Upper lobe of right lung (tissue), 1 donor: ENCODE data around the gene EYS. TPM values are rescaled to one million over a fixed set of nuclear protein-coding genes. Genes with fewer than 3 reads are reported as not detected.

ENCODE experiments used
- ATAC-seq: fragments of 200-7000 bp; cut with Tn5 transposase; one replicate; pipeline ENCODE4 v1.9.1; 2020; ENCODE audit warnings: mild to moderate bottlenecking, moderate library complexity
- DNase-seq: peaks from one replicate; pipeline ENCODE4 v3.0.0-alpha.2; 2020
- H3K27ac ChIP-seq: fragments of 200-600 bp; one replicate; pipeline ENCODE4 v1.8.0; 2022
- H3K27me3 ChIP-seq: fragments of 200-600 bp; one replicate; pipeline ENCODE4 v1.8.0; 2022; ENCODE audit warnings: mild to moderate bottlenecking
- H3K36me3 ChIP-seq: fragments of 200-600 bp; one replicate; pipeline ENCODE4 v1.8.0; 2022
- H3K4me1 ChIP-seq: fragments of 200-600 bp; one replicate; pipeline ENCODE4 v1.8.0; 2022
- H3K4me3 ChIP-seq: fragments of 200-600 bp; one replicate; pipeline ENCODE4 v1.8.0; 2022; ENCODE audit warnings: mild to moderate bottlenecking
- H3K9me3 ChIP-seq: fragments of 200-600 bp; one replicate; pipeline ENCODE4 v1.8.0; 2022
- intact Hi-C: fragments of 100-400 bp; cut with DNase I; formaldehyde crosslinking; loops from one replicate; pipeline ENCODE4 v1.11.0; 2022
- total RNA-seq: library from RNA; stranded (reverse); fragmentation: NEBNext Ultra II Directional; extraction: Animal tissue kit (Norgen Biotek cat#: 25700); gene quantifications from one replicate; pipeline ENCODE4 v1.2.1, GENCODE V29; 2021
- TF ChIP-seq, protein P1 (sequence below): fragments of 200-600 bp; IDR thresholded peaks from one replicate; pipeline ENCODE4 v1.8.0; 2022; ENCODE audit warnings: antibody characterized with exemption
- donor health status: DM: no; HTN: yes; CAD: no; lungs with severe emphysema.

EYS gene
- total RNA-seq, 1 donor from 2014 or later = not detected

DNA sequence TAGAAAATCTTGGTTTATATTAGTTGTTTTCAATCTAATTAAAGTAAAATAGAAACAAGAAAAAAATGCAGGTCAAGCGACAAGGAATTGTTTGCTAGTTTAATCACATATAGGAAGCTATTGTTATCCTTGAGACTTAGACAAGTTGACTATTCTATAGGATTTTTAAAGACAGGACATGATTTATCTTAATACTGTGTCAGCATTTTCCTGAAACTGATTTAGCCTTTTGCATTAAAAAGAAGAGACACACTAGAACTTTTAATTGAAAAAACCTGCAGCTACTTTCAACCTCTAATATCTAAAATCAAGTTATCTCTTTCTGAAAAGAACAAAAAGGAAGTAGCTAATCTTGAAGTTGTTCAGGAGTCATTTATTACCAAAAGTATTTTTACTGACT lies 1825.2 kb downstream of the EYS start:
- H3K27ac ChIP-seq = no peak overlapping the region
- H3K36me3 ChIP-seq = no peaks in the 10 kb centered on the region
- intact Hi-C loops = no loop called here
- no peak for ATAC-seq
- TF ChIP-seq, protein P1, sequence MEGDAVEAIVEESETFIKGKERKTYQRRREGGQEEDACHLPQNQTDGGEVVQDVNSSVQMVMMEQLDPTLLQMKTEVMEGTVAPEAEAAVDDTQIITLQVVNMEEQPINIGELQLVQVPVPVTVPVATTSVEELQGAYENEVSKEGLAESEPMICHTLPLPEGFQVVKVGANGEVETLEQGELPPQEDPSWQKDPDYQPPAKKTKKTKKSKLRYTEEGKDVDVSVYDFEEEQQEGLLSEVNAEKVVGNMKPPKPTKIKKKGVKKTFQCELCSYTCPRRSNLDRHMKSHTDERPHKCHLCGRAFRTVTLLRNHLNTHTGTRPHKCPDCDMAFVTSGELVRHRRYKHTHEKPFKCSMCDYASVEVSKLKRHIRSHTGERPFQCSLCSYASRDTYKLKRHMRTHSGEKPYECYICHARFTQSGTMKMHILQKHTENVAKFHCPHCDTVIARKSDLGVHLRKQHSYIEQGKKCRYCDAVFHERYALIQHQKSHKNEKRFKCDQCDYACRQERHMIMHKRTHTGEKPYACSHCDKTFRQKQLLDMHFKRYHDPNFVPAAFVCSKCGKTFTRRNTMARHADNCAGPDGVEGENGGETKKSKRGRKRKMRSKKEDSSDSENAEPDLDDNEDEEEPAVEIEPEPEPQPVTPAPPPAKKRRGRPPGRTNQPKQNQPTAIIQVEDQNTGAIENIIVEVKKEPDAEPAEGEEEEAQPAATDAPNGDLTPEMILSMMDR = no peak
- no peak for DNase-seq
- no peaks in the 10 kb centered on the region for H3K4me1 ChIP-seq
- no peak overlapping the region for H3K4me3 ChIP-seq
- H3K9me3 ChIP-seq = no peaks in the 10 kb centered on the region
- H3K27me3 ChIP-seq = no peaks in the 10 kb centered on the region

DNA sequence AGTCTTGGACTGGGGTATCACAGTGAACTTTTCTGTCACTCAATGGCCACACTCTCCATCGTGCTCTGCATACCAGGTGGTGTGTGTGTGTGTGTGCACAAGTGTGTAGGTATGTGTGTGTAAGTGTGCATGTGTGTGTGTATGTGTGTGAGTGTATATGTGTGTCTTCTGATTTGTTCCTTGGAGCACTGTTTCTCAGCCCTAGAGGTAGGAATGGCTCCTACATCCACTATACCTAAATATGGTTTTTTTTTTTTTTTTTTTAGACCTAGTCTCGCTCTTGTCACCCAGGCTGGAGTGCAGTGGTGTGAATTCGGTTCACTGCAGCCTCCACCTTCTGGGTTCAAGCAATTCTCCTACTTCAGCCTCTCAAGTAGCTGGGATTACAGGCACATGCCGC lies 1834.8 kb downstream of the EYS start:
- H3K4me3 ChIP-seq = no peak overlapping the region
- intact Hi-C loops = no loop called here
- ATAC-seq (no peak), DNase-seq (no peak)
- no peaks in the 10 kb centered on the region for H3K27me3 ChIP-seq
- no peaks in the 10 kb centered on the region for H3K36me3 ChIP-seq
- H3K27ac ChIP-seq = no peak overlapping the region
- no peaks in the 10 kb centered on the region for H3K9me3 ChIP-seq
- H3K4me1 ChIP-seq = no peaks in the 10 kb centered on the region
- TF ChIP-seq, protein P1 = no peak

DNA sequence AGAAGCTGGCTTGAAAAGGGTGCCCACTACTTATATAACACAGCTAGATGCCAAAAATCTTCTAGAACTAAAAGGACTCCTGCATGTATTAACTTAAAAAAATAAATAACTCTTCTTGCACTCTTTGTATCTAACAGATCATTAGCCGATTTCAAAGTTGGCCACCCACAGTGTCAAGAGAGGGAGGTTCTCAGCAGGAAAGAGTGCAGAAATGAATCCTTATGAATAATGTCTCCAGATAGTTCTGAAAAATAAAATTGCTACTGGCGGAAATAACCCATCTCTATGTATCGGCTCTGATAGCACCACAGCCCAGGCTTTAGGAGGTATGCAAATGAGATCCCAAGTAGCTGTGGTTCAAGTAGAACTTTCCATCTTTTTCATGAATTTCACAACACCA lies 1838.7 kb downstream of the EYS start:
- Histone ChIP-seq H3K27ac (no peak overlapping the region), H3K4me3 (no peak overlapping the region), H3K27me3 (no peaks in the 10 kb centered on the region), H3K9me3 (no peaks in the 10 kb centered on the region), H3K36me3 (no peaks in the 10 kb centered on the region), H3K4me1 (no peaks in the 10 kb centered on the region)
- intact Hi-C loops = no loop called here
- TF ChIP-seq, protein P1 = no peak
- DNase-seq (no peak), ATAC-seq (no peak)

DNA sequence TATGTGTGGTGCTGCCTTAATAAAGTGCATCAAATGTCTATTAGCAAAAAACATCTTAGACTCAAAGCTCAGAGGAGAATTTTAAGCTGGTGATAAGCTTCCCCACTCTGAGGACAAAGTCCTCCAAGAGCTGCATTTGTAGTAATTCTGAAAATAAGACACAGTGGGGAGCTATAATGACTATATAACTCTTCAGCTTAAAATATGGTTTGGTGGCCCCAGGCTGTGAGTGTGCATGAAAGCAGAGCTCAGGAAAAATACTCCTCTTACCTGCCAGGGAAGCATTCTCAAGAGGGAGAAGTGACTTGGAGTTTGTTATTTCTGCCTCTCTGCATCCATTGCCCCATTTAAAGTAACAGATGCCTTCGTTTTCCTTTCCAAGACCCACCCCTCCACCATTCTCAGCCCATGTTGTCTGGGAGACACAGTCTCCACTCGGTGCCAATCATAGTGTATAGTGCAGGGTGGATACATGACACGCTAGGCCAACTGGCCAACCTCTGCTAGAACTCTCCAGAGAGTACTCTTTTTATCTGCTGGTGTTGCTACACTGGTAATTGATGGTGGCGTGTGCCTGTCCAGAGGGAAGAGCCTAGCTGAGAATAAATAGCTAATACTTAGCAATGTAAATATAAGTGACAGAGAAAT lies 1842.2 kb downstream of the EYS start:
- intact Hi-C loops = no loop called here
- Histone ChIP-seq H3K36me3 (no peaks in the 10 kb centered on the region), H3K9me3 (no peaks in the 10 kb centered on the region), H3K4me1 (no peaks in the 10 kb centered on the region), H3K4me3 (no peak overlapping the region), H3K27ac (no peak overlapping the region), H3K27me3 (no peaks in the 10 kb centered on the region)
- TF ChIP-seq, protein P1 = no peak
- no peak for DNase-seq
- no peak for ATAC-seq

DNA sequence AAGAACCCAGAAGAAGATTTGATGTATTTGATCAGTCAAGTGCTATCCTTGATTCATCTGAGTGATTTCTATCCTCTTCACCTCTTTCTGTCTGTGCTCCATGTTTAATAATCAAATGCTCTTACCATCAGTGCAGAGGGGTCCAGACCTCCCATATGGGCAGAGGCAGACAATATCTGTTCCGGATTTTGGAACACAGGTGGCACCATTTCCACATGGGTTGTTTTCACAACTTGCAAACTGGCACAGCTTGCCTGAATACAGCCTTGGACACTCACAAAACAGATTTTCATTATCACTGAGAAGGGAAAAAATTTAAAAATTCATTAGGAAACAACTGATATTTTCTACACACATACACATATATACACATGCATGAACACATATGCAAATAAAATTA lies 1843.0 kb downstream of the EYS start:
- H3K27me3 ChIP-seq = no peaks in the 10 kb centered on the region
- H3K4me3 ChIP-seq = no peak overlapping the region
- DNase-seq = no peak
- H3K4me1 ChIP-seq = peaks cover 6% of the 10 kb centered on the region
- H3K27ac ChIP-seq = no peak overlapping the region
- intact Hi-C loops = no loop called here
- ATAC-seq = no peak
- TF ChIP-seq, protein P1 = no peak
- H3K9me3 ChIP-seq = no peaks in the 10 kb centered on the region
- H3K36me3 ChIP-seq = no peaks in the 10 kb centered on the region
